Tibial artery (tissue), 4 donors: Measurements from ENCODE around the gene WNK4.

ENCODE experiments used
- DNase-seq, 2 donors: peaks; one replicate each; pipeline ENCODE4 v3.0.0-alpha.2; 2019
- H3K27ac ChIP-seq, 2 donors: fragments of 200-600 bp; sonication (generic) in 1 of 2; 1 replicate in 1 of 2; 2 replicates in 1 of 2; pipeline ENCODE4 v1.5.1; 2018 to 2019; ENCODE audit warnings: mild to moderate bottlenecking in 1 of 2
- H3K27me3 ChIP-seq, 2 donors: fragments of 200-600 bp; sonication (generic) in 1 of 2; one replicate each; pipeline versions ENCODE4 v1.5.1 to v1.6.0; 2016 to 2019
- H3K36me3 ChIP-seq, 3 donors: fragments of 200-600 bp; sonication (generic) in 2 of 3; one replicate each; pipeline ENCODE4 v1.5.1; 2016 to 2019; ENCODE audit warnings: mild to moderate bottlenecking in 2 of 3
- H3K4me1 ChIP-seq, 4 donors: fragments of 200-600 bp; sonication (generic) in 2 of 4; 1 replicate in 3 of 4; 2 replicates in 1 of 4; pipeline ENCODE4 v1.5.1; 2016 to 2019
- H3K4me3 ChIP-seq, 2 donors: fragments of 200-600 bp; sonication (generic) in 1 of 2; 1 replicate in 1 of 2; 2 replicates in 1 of 2; pipeline ENCODE4 v1.5.1; 2018 to 2019; ENCODE audit warnings: mild to moderate bottlenecking in 2 of 2
- H3K9me3 ChIP-seq, 3 donors: fragments of 200-600 bp; sonication (generic) in 1 of 3; one replicate each; pipeline ENCODE4 v1.5.1; 2016 to 2019
- intact Hi-C: fragments of 100-400 bp; cut with DNase I; formaldehyde crosslinking; loops from one replicate; pipeline ENCODE4 v1.15.0; 2023; ENCODE audit warnings: low total_unique reads
- TF ChIP-seq, protein P1 (sequence below), 2 experiments: fragments of 200-600 bp in 1 of 2; fragments of 450-650 bp in 1 of 2; IDR thresholded peaks; one replicate each; pipeline ENCODE4 v1.5.1; 2017 to 2019; ENCODE audit warnings: antibody characterized with exemption in 2 of 2, mild to moderate bottlenecking in 1 of 2, moderate library complexity in 1 of 2

WNK4 gene

DNA sequence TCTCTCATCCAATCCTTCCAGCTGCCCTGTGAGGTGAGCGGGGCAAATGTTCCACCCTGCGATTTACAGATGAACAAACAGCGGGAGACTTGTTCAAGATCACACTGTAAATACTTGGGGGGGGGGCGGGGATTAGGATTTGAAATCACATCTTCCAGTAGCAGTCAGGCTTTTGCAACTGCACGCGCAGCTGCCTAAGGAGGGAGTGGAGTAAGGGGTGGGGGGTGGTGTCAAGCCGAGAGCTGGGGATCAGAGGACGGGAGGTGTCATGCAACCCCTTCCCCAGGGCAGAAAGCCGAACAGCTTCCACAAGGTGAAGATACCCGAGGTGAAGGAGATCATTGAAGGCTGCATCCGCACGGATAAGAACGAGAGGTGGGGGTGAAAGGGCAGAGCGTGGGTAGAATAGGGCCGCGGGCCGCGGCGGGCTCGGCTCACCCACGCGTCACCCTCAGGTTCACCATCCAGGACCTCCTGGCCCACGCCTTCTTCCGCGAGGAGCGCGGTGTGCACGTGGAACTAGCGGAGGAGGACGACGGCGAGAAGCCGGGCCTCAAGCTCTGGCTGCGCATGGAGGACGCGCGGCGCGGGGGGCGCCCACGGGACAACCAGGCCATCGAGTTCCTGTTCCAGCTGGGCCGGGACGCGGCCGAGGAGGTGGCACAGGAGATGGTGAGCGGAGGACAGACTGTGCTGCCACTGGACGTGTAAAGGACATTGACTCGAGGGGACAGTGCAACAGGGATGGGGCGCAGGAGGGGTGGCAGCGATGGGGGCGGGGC, 4.6 kb downstream of the WNK4 start:
- H3K27ac ChIP-seq = no peak overlapping the region
- H3K9me3 ChIP-seq = no peaks in the 10 kb centered on the region
- no peaks in the 10 kb centered on the region for H3K36me3 ChIP-seq
- peaks cover 0 to 99% of the 10 kb centered on the region in 2 donors for H3K27me3 ChIP-seq
- intact Hi-C loops = no loop called here
- H3K4me3 ChIP-seq = no peak overlapping the region
- DNase-seq = no peak
- H3K4me1 ChIP-seq = peaks cover 0 to 41% (median 20%) of the 10 kb centered on the region in 4 donors
- TF ChIP-seq, protein P1, sequence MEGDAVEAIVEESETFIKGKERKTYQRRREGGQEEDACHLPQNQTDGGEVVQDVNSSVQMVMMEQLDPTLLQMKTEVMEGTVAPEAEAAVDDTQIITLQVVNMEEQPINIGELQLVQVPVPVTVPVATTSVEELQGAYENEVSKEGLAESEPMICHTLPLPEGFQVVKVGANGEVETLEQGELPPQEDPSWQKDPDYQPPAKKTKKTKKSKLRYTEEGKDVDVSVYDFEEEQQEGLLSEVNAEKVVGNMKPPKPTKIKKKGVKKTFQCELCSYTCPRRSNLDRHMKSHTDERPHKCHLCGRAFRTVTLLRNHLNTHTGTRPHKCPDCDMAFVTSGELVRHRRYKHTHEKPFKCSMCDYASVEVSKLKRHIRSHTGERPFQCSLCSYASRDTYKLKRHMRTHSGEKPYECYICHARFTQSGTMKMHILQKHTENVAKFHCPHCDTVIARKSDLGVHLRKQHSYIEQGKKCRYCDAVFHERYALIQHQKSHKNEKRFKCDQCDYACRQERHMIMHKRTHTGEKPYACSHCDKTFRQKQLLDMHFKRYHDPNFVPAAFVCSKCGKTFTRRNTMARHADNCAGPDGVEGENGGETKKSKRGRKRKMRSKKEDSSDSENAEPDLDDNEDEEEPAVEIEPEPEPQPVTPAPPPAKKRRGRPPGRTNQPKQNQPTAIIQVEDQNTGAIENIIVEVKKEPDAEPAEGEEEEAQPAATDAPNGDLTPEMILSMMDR (IDR thresholded peaks at IDR 0.05) = no peak

DNA sequence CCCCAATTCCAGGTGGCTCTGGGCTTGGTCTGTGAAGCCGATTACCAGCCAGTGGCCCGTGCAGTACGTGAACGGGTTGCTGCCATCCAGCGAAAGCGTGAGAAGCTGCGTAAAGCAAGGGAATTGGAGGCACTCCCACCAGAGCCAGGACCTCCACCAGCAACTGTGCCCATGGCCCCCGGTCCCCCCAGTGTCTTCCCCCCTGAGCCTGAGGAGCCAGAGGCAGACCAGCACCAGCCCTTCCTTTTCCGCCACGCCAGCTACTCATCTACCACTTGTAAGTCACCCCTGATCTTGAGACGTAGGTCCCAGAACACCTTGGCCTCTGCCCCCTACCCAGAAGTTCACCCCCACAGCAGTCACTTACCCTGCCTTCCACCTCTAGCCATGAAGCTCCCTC, 6.9 kb downstream of the WNK4 start:
- H3K9me3 ChIP-seq = no peaks in the 10 kb centered on the region
- intact Hi-C loops = no loop called here
- no peak for DNase-seq
- no peak overlapping the region for H3K27ac ChIP-seq
- H3K36me3 ChIP-seq = no peaks in the 10 kb centered on the region
- no peak overlapping the region for H3K4me3 ChIP-seq
- H3K4me1 ChIP-seq = peaks cover 0 to 22% (median 5%) of the 10 kb centered on the region in 4 donors
- TF ChIP-seq, protein P1 (IDR thresholded peaks at IDR 0.05) = no peak
- peaks cover 0 to 77% of the 10 kb centered on the region in 2 donors for H3K27me3 ChIP-seq

DNA sequence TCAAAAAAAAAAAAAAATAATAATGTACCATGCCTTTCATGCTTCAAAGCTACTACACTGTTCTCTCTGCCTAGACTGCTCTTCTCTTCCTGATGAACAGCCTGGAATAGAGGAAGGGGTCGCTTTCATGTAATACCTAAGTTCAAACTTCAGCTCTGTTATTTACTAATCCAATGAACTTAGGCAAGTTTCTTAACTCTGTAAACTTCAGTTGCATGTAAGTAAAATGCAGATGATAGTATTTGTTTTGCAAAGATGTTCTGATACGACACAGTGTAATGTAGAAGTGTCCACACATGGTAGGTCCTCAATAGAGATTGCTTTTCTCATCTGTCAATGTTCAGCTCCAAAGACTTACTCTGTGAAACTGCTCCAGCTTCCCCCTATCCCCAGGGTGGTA, 11.5 kb downstream of the WNK4 start:
- TF ChIP-seq, protein P1 (IDR thresholded peaks at IDR 0.05) = no peak

DNA sequence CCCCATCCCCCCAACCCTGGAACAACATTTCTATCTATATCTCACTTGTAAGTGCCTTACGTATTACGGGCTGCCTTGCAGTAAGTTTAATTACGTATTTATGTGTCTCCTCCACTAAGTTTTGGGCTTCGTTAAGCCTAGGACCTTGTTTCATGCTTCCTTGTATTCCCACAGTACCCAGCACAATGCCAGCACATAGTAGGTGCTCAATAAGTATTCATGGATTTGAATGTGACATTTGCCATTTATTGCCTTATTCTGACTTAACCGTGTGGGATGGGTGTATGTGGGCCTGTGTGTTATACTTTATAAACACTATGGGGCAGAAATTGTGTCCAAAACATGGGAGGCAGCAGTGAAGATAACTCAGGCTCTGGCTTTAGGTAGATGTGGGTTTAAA, 12.1 kb downstream of the WNK4 start:
- Histone ChIP-seq H3K27me3 (peaks cover 0 to 24% of the 10 kb centered on the region in 2 donors), H3K36me3 (peaks cover 0 to 21% (median 4%) of the 10 kb centered on the region in 3 donors), H3K9me3 (no peaks in the 10 kb centered on the region), H3K4me3 (no peak overlapping the region), H3K27ac (no peak overlapping the region), H3K4me1 (peaks cover 0 to 9% (median 8%) of the 10 kb centered on the region in 4 donors)
- TF ChIP-seq, protein P1 (IDR thresholded peaks at IDR 0.05) = no peak
- intact Hi-C loops = no loop called here
- peak in 1 of 2 donors; percentile 5 for DNase-seq

More for the DNA sequence above, 11.5 kb downstream of the WNK4 start:
- H3K27me3 ChIP-seq = peaks cover 0 to 30% of the 10 kb centered on the region in 2 donors
- H3K4me3 ChIP-seq = no peak overlapping the region
- H3K9me3 ChIP-seq = no peaks in the 10 kb centered on the region
- no peak overlapping the region for H3K27ac ChIP-seq
- peaks cover 0 to 21% (median 4%) of the 10 kb centered on the region in 3 donors for H3K36me3 ChIP-seq
- H3K4me1 ChIP-seq = peaks cover 0 to 3% (median 2%) of the 10 kb centered on the region in 4 donors
- DNase-seq = no peak
- intact Hi-C loops = no loop called here

DNA sequence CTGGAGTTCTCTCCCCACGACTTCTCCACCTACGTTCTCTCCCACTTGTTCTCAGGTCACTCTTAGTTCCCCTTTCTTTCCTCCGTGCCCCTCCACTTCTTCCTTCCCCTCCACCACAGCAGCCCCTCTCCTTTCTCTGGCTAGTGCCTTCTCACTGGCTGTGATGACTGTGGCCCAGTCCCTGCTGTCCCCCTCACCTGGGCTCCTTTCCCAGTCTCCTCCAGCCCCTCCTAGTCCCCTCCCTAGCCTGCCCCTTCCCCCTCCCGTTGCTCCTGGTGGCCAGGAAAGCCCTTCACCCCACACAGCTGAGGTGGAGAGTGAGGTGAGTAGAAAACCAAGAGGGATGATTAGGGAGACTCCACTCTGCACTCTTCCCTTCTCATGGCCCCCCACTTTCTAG, 14.7 kb downstream of the WNK4 start:
- intact Hi-C loops = no loop called here
- Histone ChIP-seq H3K4me3 (no peak overlapping the region), H3K4me1 (peaks cover 0 to 22% (median 19%) of the 10 kb centered on the region in 4 donors), H3K9me3 (no peaks in the 10 kb centered on the region), H3K36me3 (peaks cover 0 to 21% (median 4%) of the 10 kb centered on the region in 3 donors), H3K27ac (no peak overlapping the region), H3K27me3 (no peaks in the 10 kb centered on the region)
- TF ChIP-seq, protein P1 (IDR thresholded peaks at IDR 0.05) = no peak
- peak in 1 of 2 donors; percentile 51 for DNase-seq
